Mesothelial cell of epicardium (in vitro differentiated cells): ENCODE data around the gene IKZF1. TPM values are rescaled to one million over a fixed set of nuclear protein-coding genes. Genes with fewer than 3 reads are reported as not detected.
A peak's percentile ranks its signal among the peaks of the same experiment; 100 is the strongest.

Source experiments
- DNase-seq, 2 experiments: peaks; one replicate each; pipeline ENCODE4 v3.0.0; 2021; ENCODE audit warnings: low spot score in 2 of 2; ENCODE audit not compliant: unreplicated experiment in 2 of 2
- H3K27ac Mint-ChIP-seq: 2 replicates; pipeline ENCODE4 v1.8.0; 2021; ENCODE audit warnings: mixed read lengths
- H3K27me3 Mint-ChIP-seq: 2 replicates; pipeline ENCODE4 v1.8.0; 2021; ENCODE audit warnings: low read depth, mixed read lengths
- H3K36me3 Mint-ChIP-seq: 2 replicates; pipeline ENCODE4 v1.8.0; 2021; ENCODE audit warnings: mixed read lengths
- H3K4me1 Mint-ChIP-seq: 2 replicates; pipeline ENCODE4 v1.8.0; 2021; ENCODE audit warnings: mixed read lengths
- H3K4me3 Mint-ChIP-seq: 2 replicates; pipeline ENCODE4 v1.8.0; 2021; ENCODE audit warnings: mild to moderate bottlenecking, moderate library complexity, mixed read lengths
- H3K9me3 Mint-ChIP-seq: 2 replicates; pipeline ENCODE4 v1.8.0; 2021; ENCODE audit warnings: mixed read lengths
- total RNA-seq: library from RNA; stranded (reverse); gene quantifications from 3 replicates; pipeline ENCODE4 v1.2.1, GENCODE V29; 2021
- TF ChIP-seq, protein P1 (sequence below): fragments of 200-600 bp; sonication (generic); IDR thresholded peaks from one replicate; pipeline ENCODE4 v1.5.0; 2021; ENCODE audit warnings: antibody characterized with exemption; ENCODE audit not compliant: unreplicated experiment

IKZF1 gene
- 1.7 to 2.5 TPM (median 1.8 TPM) in 3 replicates for total RNA-seq

DNA sequence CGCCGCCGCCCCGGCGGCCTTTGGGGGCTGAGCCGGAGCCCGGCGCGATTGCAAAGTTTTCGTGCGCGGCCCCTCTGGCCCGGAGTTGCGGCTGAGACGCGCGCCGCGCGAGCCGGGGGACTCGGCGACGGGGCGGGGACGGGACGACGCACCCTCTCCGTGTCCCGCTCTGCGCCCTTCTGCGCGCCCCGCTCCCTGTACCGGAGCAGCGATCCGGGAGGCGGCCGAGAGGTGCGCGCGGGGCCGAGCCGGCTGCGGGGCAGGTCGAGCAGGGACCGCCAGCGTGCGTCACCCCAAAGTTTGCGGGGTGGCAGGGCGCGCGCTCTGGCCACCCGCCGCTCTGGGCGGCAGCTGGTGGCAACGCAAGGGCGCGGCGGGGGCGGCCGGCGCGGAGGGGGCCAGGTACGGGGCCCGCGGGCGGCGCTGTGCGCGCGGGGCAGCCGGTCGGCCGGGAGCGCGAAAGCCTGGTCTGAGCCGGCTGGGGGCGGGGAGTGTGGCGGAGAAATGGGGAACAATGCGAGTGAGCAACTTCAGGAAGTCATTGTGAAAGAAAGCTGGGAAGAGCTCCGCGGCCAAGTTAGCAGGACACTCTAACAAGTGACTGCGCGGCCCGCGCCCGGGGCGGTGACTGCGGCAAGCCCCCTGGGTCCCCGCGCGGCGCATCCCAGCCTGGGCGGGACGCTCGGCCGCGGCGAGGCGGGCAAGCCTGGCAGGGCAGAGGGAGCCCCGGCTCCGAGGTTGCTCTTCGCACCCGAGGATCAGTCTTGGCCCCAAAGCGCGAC, at the start of gene IKZF1:
IKZF1 (plus strand) TSS at position 588 of the 782 bp plus-strand sequence. CDS start 14,346 bp downstream, outside the sequence.
- Mint-ChIP-seq H3K4me3 (peak within 1 kb of the TSS; percentile 63), H3K9me3 (no peaks in the 10 kb centered on the region), H3K27me3 (peaks cover 87% of the 10 kb centered on the region), H3K4me1 (peaks cover 3% of the 10 kb centered on the region), H3K36me3 (no peaks in the 10 kb centered on the region), H3K27ac (no peak within 1 kb of the TSS)
- peak in 1 of 2 experiments; percentile 59 for DNase-seq
- TF ChIP-seq, protein P1, sequence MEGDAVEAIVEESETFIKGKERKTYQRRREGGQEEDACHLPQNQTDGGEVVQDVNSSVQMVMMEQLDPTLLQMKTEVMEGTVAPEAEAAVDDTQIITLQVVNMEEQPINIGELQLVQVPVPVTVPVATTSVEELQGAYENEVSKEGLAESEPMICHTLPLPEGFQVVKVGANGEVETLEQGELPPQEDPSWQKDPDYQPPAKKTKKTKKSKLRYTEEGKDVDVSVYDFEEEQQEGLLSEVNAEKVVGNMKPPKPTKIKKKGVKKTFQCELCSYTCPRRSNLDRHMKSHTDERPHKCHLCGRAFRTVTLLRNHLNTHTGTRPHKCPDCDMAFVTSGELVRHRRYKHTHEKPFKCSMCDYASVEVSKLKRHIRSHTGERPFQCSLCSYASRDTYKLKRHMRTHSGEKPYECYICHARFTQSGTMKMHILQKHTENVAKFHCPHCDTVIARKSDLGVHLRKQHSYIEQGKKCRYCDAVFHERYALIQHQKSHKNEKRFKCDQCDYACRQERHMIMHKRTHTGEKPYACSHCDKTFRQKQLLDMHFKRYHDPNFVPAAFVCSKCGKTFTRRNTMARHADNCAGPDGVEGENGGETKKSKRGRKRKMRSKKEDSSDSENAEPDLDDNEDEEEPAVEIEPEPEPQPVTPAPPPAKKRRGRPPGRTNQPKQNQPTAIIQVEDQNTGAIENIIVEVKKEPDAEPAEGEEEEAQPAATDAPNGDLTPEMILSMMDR: no peak

DNA sequence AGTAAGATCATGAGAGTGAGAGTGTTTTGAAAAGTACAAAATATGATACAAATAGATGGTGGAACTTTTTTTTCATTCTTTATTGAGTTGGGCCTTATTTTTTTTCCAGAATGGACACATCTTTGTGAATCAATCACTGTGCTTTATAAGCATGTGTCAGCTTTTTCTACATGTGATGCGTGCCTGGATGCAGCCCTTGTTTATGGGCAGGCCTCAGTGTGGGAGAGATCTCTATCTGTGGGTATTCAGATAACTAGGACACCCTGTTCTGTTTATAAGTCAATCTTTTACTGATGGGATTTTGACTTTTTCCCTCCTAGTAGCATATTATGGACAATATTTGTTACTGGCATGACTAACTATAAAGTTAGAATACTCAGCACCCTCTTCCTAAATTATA, 42.9 kb upstream of the IKZF1 start:
- Mint-ChIP-seq H3K4me3 (no peak overlapping the region), H3K27me3 (peaks cover 36% of the 10 kb centered on the region), H3K4me1 (no peaks in the 10 kb centered on the region), H3K36me3 (no peaks in the 10 kb centered on the region), H3K9me3 (no peaks in the 10 kb centered on the region), H3K27ac (no peak overlapping the region)
- TF ChIP-seq, protein P1: no peak
- no peak for DNase-seq

DNA sequence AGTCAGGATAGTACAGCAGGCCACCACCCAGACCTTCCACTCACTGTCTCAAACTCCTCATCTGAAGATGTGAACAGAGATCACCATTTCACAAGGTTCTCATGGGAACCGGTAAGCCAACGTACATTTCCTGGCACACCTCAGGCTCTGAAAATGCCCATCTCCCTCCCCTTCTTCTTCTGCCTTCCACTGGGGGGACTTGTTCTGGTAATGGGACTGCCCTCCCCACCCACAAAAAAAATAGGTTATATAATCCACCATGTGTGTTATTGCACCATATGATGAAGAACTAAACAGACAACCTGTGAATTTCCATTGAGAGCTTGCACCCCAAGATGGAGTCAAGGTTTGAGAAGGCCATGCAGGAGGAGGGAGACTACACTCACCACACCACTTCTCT, 42.1 kb upstream of the IKZF1 start:
- peaks cover 44% of the 10 kb centered on the region for H3K27me3 Mint-ChIP-seq
- no peak for DNase-seq
- no peak overlapping the region for H3K27ac Mint-ChIP-seq
- H3K36me3 Mint-ChIP-seq: no peaks in the 10 kb centered on the region
- H3K4me1 Mint-ChIP-seq: no peaks in the 10 kb centered on the region
- no peaks in the 10 kb centered on the region for H3K9me3 Mint-ChIP-seq
- no peak overlapping the region for H3K4me3 Mint-ChIP-seq
- TF ChIP-seq, protein P1: no peak

DNA sequence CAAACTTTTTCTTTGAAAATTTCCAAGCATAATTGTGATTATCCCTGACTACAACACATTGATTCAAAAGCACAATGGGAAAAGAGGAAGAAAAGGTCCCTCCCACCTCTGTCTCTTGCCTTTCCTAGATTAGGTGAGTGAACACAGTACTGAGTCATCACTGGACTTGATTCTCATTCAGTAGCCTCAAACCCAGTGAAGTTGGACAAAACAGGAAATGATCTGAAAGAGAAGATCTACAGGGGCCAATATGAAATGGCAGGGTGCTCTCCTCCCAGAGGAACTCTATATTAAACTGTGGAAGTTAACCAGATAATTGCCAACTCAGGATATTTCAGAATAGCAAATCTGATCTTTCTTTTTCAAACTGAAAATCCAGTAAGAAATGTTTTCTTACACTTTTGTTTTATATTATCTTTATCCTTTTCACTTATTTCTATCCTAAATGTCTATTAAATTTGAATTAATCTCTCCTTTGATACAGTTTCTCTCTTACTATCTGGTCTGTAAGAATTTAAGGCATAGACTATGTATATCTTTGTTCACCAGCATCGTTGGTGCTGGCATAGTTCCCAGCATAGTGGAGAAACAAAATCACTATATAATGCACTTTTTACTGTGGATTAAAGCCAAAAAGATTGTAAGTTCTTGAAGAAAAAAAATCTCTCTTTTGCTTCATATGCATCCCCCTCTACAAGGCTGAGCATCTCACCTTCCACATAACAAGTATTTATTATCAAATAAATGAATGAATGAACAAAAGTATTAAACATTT, 41.4 kb upstream of the IKZF1 start:
- H3K27ac Mint-ChIP-seq: no peak overlapping the region
- no peaks in the 10 kb centered on the region for H3K9me3 Mint-ChIP-seq
- H3K27me3 Mint-ChIP-seq: peaks cover 45% of the 10 kb centered on the region

DNA sequence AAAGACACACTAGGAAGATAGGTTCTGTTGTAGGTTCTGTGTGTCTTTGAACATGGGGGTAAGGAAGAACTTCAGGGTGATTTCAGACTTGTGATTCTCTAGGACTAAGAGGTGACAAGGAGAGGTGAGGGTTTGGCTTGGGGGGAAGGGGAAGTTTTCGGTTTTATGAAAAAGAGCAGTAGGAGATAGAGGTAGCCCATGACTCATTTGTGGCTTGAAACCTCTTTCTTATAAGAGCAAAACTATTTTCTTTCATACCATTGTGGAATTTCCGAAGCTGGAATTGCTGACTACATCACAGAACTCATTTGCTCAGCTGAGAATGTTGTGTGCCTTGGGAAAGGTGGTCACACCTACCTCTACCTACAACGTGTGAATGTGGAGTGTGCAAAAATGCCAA, 39.6 kb upstream of the IKZF1 start:
- H3K27me3 Mint-ChIP-seq: peaks cover 38% of the 10 kb centered on the region
- no peaks in the 10 kb centered on the region for H3K4me1 Mint-ChIP-seq
- no peak overlapping the region for H3K27ac Mint-ChIP-seq
- no peaks in the 10 kb centered on the region for H3K36me3 Mint-ChIP-seq
- no peaks in the 10 kb centered on the region for H3K9me3 Mint-ChIP-seq
- H3K4me3 Mint-ChIP-seq: no peak overlapping the region
- DNase-seq: no peak
- TF ChIP-seq, protein P1: no peak

More for the DNA sequence above, 41.4 kb upstream of the IKZF1 start:
- no peak for DNase-seq
- no peaks in the 10 kb centered on the region for H3K4me1 Mint-ChIP-seq
- H3K4me3 Mint-ChIP-seq: no peak overlapping the region
- no peaks in the 10 kb centered on the region for H3K36me3 Mint-ChIP-seq
- TF ChIP-seq, protein P1: no peak
